ENCODE data around the gene FXYD6. TPM values are rescaled to one million over a fixed set of nuclear protein-coding genes. Genes with fewer than 3 reads are reported as not detected.
"Not testable (repeated sequence)": the region's sequence is repeated elsewhere in the genome, so short reads cannot be mapped to it uniquely, and the experiment has no call there.

The FXYD6 gene
- total RNA-seq, 1 donor: not detected

GRCh38 chr11:117817368-117818040, 59.0 kb downstream of the FXYD6 start:
- peak; percentile 70 for DNase-seq (ENCODE audit: low read depth)
- H3K4me3 ChIP-seq (ENCODE audit: low read depth, low read length): peak overlapping the region; percentile 23
- peak; percentile 99 for TF ChIP-seq CTCF (IDR thresholded peaks at IDR 0.05; ENCODE audit: insufficient read depth, low read depth, low read length)

GRCh38 chr11:117816846-117817367, 59.6 kb downstream of the FXYD6 start:
- no peak for DNase-seq (ENCODE audit: low read depth)
- no peak overlapping the region for H3K4me3 ChIP-seq (ENCODE audit: low read depth, low read length)
- no peak for TF ChIP-seq CTCF (IDR thresholded peaks at IDR 0.05; ENCODE audit: insufficient read depth, low read depth, low read length)

GRCh38 chr11:117816151-117816741, 60.2 kb downstream of the FXYD6 start:
- DNase-seq (ENCODE audit: low read depth): no peak
- no peak overlapping the region for H3K4me3 ChIP-seq (ENCODE audit: low read depth, low read length)
- no peak for TF ChIP-seq CTCF (IDR thresholded peaks at IDR 0.05; ENCODE audit: insufficient read depth, low read depth, low read length)

- no peak overlapping the region for H3K4me3 ChIP-seq (ENCODE audit: low read depth, low read length)
- TF ChIP-seq CTCF (IDR thresholded peaks at IDR 0.05; ENCODE audit: insufficient read depth, low read depth, low read length): no peak
- DNase-seq (ENCODE audit: low read depth): no peak
Measured at GRCh38 chr11:117815262-117815803, 61.1 kb downstream of the FXYD6 start.

GRCh38 chr11:117814766-117815261, 61.6 kb downstream of the FXYD6 start:
- no peak for TF ChIP-seq CTCF (IDR thresholded peaks at IDR 0.05; ENCODE audit: insufficient read depth, low read depth, low read length)
- DNase-seq (ENCODE audit: low read depth): no peak
- H3K4me3 ChIP-seq (ENCODE audit: low read depth, low read length): no peak overlapping the region

GRCh38 chr11:117814204-117814765, 62.2 kb downstream of the FXYD6 start:
- no peak for TF ChIP-seq CTCF (IDR thresholded peaks at IDR 0.05; ENCODE audit: insufficient read depth, low read depth, low read length)
- no peak for DNase-seq (ENCODE audit: low read depth)
- no peak overlapping the region for H3K4me3 ChIP-seq (ENCODE audit: low read depth, low read length)

- not testable (repeated sequence) for H3K4me3 ChIP-seq (ENCODE audit: low read depth, low read length); DNase-seq (ENCODE audit: low read depth)
Measured at GRCh38 chr11:117810056-117810451, 66.4 kb downstream of the FXYD6 start.
